Transverse colon (tissue), 4 donors: ENCODE results near the gene CORO2A.

Experiments
- CTCF ChIP-seq, 5 experiments: fragments of 200-600 bp in 3 of 5; fragments of 450-650 bp in 2 of 5; sonication (generic) in 3 of 5; IDR thresholded peaks; 1 replicate in 2 of 5; 2 replicates in 3 of 5; pipeline ENCODE4 v1.5.1; 2016 to 2017; ENCODE audit warnings: antibody characterized with exemption in 5 of 5, inconsistent platforms in 3 of 5, mild to moderate bottlenecking in 2 of 5, moderate library complexity in 1 of 5
- POLR2A ChIP-seq: fragments of 450-650 bp; IDR thresholded peaks from one replicate; pipeline ENCODE4 v1.6.1; 2016; ENCODE audit warnings: antibody characterized with exemption, mild to moderate bottlenecking, moderate library complexity
- POLR2AphosphoS5 ChIP-seq, 3 donors: sonication (generic); formaldehyde crosslinking; IDR thresholded peaks; one replicate each; pipeline ENCODE4 v1.6.1; 2016; ENCODE audit warnings: antibody characterized with exemption in 3 of 3

- TF ChIP-seq CTCF (IDR thresholded peaks at IDR 0.05), result no peak
- no peak for TF ChIP-seq POLR2A
- TF ChIP-seq POLR2AphosphoS5 (IDR thresholded peaks at IDR 0.05), result no peak
Measured at GRCh38 chr9:98214811-98215210, 22.4 kb upstream of the CORO2A start.
